Mesendoderm (in vitro differentiated cells): ENCODE results near the gene UBR1. TPM values are rescaled to one million over a fixed set of nuclear protein-coding genes. Genes with fewer than 3 reads are reported as not detected.
"Not testable (repeated sequence)": the region's sequence is repeated elsewhere in the genome, so short reads cannot be mapped to it uniquely, and the experiment has no call there.

Experiments
- DNase-seq: peaks from one replicate; pipeline ENCODE4 v3.0.0; 2013
- H2AK5ac ChIP-seq: 2 replicates; pipeline ENCODE4 v1.6.1; 2013; ENCODE audit warnings: low read length, inconsistent platforms
- H2BK120ac ChIP-seq: 2 replicates; pipeline ENCODE4 v1.6.1; 2013; ENCODE audit warnings: low read depth, mild to moderate bottlenecking, low read length, moderate library complexity, mixed read lengths
- H2BK15ac ChIP-seq: replicated peaks from 2 replicates; pipeline ENCODE4 v1.6.1; 2013; ENCODE audit warnings: low read depth, mild to moderate bottlenecking, moderate library complexity
- H2BK5ac ChIP-seq: 2 replicates; pipeline ENCODE4 v1.6.1; 2013; ENCODE audit warnings: low read length, inconsistent platforms
- H3K18ac ChIP-seq: 2 replicates; pipeline ENCODE4 v1.6.1; 2013; ENCODE audit warnings: mild to moderate bottlenecking, low read length, mixed read lengths
- H3K23ac ChIP-seq: one replicate; pipeline ENCODE4 v1.6.1; 2013; ENCODE audit warnings: low read length
- H3K27ac ChIP-seq: 2 replicates; pipeline ENCODE4 v1.5.1; 2013; ENCODE audit warnings: low read depth, mild to moderate bottlenecking, inconsistent platforms, low read length, moderate library complexity
- H3K27me3 ChIP-seq: 2 replicates; pipeline ENCODE4 v1.6.1; 2013; ENCODE audit warnings: low read length, control low read depth, mild to moderate bottlenecking, inconsistent platforms; ENCODE audit not compliant: insufficient read depth, poor library complexity
- H3K36me3 ChIP-seq: 2 replicates; pipeline ENCODE4 v1.6.1; 2013; ENCODE audit warnings: low read length, inconsistent platforms; ENCODE audit not compliant: control insufficient read depth, insufficient read depth
- H3K4ac ChIP-seq: one replicate; pipeline ENCODE4 v1.6.1; 2013; ENCODE audit warnings: low read depth, mild to moderate bottlenecking, low read length, moderate library complexity
- H3K4me1 ChIP-seq: 2 replicates; pipeline ENCODE4 v1.6.1; 2013; ENCODE audit warnings: low read depth, low read length, inconsistent platforms; ENCODE audit not compliant: control insufficient read depth
- H3K4me2 ChIP-seq: 2 replicates; pipeline ENCODE4 v1.6.1; 2013; ENCODE audit warnings: low read length
- H3K4me3 ChIP-seq: 2 replicates; pipeline ENCODE4 v1.5.1; 2013; ENCODE audit warnings: mild to moderate bottlenecking, low read length
- H3K56ac ChIP-seq: one replicate; pipeline ENCODE4 v1.6.1; 2013; ENCODE audit warnings: low read length
- H3K79me1 ChIP-seq: 2 replicates; pipeline ENCODE4 v1.6.1; 2013; ENCODE audit warnings: low read length, inconsistent platforms
- H3K79me2 ChIP-seq: 2 replicates; pipeline ENCODE4 v1.6.1; 2013; ENCODE audit warnings: mild to moderate bottlenecking, low read length; ENCODE audit not compliant: control insufficient read depth, insufficient read depth
- H3K9ac ChIP-seq: 2 replicates; pipeline ENCODE4 v1.6.1; 2013; ENCODE audit warnings: low read length, inconsistent platforms
- H4K5ac ChIP-seq: one replicate; pipeline ENCODE4 v1.6.1; 2013; ENCODE audit warnings: low read length
- H4K8ac ChIP-seq: one replicate; pipeline ENCODE4 v1.6.1; 2013; ENCODE audit warnings: low read depth, mild to moderate bottlenecking, control low read depth, low read length, moderate library complexity
- whole genome bisulfite sequencing: extraction: QIAGEN DNeasy Blood & Tissue Kit; methylation state at CpG from one replicate; pipeline ENCODE4 v1.1.7; 2013; ENCODE audit warnings: low lambda C conversion rate, missing lambda C conversion rate; ENCODE audit not compliant: insufficient coverage; ENCODE audit errors: extremely low coverage; 5-methylcytosine and 5-hydroxymethylcytosine counted together
- small RNA-seq: library from polyadenylated mRNA; stranded (forward); fragments of <200 nt; extraction: miRNeasy Mini kit (QIAGEN cat#:217004); gene quantifications from one replicate; pipeline ENCODE3, GENCODE V24; 2013; ENCODE audit not compliant: insufficient read depth

The UBR1 gene

GRCh38 chr15:42903388-42904324 is 202.2 kb downstream of the UBR1 start:
- Histone ChIP-seq H3K27ac (no peak overlapping the region), H2AK5ac (no peak overlapping the region), H2BK5ac (no peak overlapping the region), H3K56ac (no peak overlapping the region), H4K5ac (no peak overlapping the region), H3K4me2 (no peak overlapping the region), H3K4me3 (no peak overlapping the region), H3K4me1 (no peaks in the 10 kb centered on the region), H3K23ac (no peak overlapping the region), H3K27me3 (no peaks in the 10 kb centered on the region), H3K4ac (no peak overlapping the region), H2BK15ac (no peak overlapping the region), H3K79me2 (no peaks in the 10 kb centered on the region), H3K9ac (no peak overlapping the region), H3K36me3 (no peaks in the 10 kb centered on the region), H3K18ac (no peak overlapping the region), H2BK120ac (no peak overlapping the region), H3K79me1 (no peaks in the 10 kb centered on the region), H4K8ac (no peak overlapping the region)
- no peak for DNase-seq
- WGBS, result no CpG with 5 or more reads among the region's 5 CpGs

GRCh38 chr15:42893911-42894310 is 211.9 kb downstream of the UBR1 start:
- not testable (repeated sequence) for H3K36me3 ChIP-seq
- WGBS, result no CpG with 5 or more reads among the region's 1 CpG

More at GRCh38 chr15:42893911-42894310, 211.9 kb downstream of the UBR1 start:
- not testable (repeated sequence) for H3K4me2 ChIP-seq, H3K4ac ChIP-seq, H2BK15ac ChIP-seq, H3K79me1 ChIP-seq, H3K23ac ChIP-seq, H3K18ac ChIP-seq, H3K27ac ChIP-seq, H3K4me3 ChIP-seq, H3K56ac ChIP-seq, H3K9ac ChIP-seq, H3K27me3 ChIP-seq, H3K79me2 ChIP-seq, H2AK5ac ChIP-seq, DNase-seq, H2BK5ac ChIP-seq, H2BK120ac ChIP-seq, H4K8ac ChIP-seq, H3K4me1 ChIP-seq, H4K5ac ChIP-seq

Small RNAs within 50 kb of the gene (small RNA-seq; reads per million reads assigned to genes)
- not detected for gene AC068724.2
